Umbilical cord (tissue), 2 donors: ENCODE measurements around the gene ZNF536. TPM values are rescaled to one million over a fixed set of nuclear protein-coding genes. Genes with fewer than 3 reads are reported as not detected.
"Not testable (repeated sequence)": the region's sequence is repeated elsewhere in the genome, so short reads cannot be mapped to it uniquely, and the experiment has no call there.

ENCODE experiments used
- DNase-seq: peaks from one replicate; pipeline ENCODE4 v3.0.0-alpha.2; 2015; ENCODE audit warnings: low spot score
- total RNA-seq: library from RNA; depleted of rRNA; stranded (reverse); fragments of >200 nt; gene quantifications from one replicate; pipeline ENCODE4 v1.2.3, GENCODE V29; 2014; ENCODE audit warnings: low replicate concordance; ENCODE audit not compliant: insufficient read depth

ZNF536 gene
- total RNA-seq, 1 donor from 2014 or later = 4.6 TPM

GRCh38 chr19:30341611-30342201 is 30.5 kb upstream of the ZNF536 start:
- no peak for DNase-seq

GRCh38 chr19:30342901-30343300 is 29.3 kb upstream of the ZNF536 start:
- DNase-seq = no peak

- DNase-seq = no peak
Observed at GRCh38 chr19:30344446-30345425, 27.4 kb upstream of the ZNF536 start.

- no peak for DNase-seq
Observed at GRCh38 chr19:30345686-30346085, 26.5 kb upstream of the ZNF536 start.

GRCh38 chr19:30346468-30346867 is 25.7 kb upstream of the ZNF536 start:
- DNase-seq = not testable (repeated sequence)

DNA sequence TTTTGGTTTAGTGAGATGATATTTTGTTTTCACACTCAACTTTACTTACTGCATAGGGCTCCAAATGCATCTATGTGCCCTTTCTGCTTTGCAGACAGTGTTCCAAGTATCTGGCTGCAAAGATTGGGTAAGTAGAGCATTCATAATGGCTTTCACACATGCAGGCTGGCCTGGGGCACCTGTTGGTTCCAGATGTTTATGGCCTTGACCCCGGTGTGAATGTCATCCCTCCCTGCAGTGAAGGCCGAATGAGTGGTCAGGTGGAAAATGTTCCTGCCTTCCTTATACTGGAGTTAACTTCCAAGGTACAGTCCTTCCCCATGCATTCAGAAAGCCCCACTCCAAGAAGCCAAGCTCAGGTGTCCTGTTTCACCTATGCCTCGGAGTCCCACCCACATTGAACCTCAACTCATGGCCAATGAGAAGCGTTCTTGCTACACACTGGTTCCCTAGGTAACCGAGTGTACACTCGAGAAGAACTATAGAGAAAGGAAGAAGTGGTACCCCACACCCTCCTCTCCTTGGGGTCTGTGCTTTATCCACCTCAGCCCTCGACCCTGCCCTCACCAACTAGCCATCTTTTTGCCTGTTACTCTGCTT is 23.0 kb upstream of the ZNF536 start:
- DNase-seq = no peak

DNA sequence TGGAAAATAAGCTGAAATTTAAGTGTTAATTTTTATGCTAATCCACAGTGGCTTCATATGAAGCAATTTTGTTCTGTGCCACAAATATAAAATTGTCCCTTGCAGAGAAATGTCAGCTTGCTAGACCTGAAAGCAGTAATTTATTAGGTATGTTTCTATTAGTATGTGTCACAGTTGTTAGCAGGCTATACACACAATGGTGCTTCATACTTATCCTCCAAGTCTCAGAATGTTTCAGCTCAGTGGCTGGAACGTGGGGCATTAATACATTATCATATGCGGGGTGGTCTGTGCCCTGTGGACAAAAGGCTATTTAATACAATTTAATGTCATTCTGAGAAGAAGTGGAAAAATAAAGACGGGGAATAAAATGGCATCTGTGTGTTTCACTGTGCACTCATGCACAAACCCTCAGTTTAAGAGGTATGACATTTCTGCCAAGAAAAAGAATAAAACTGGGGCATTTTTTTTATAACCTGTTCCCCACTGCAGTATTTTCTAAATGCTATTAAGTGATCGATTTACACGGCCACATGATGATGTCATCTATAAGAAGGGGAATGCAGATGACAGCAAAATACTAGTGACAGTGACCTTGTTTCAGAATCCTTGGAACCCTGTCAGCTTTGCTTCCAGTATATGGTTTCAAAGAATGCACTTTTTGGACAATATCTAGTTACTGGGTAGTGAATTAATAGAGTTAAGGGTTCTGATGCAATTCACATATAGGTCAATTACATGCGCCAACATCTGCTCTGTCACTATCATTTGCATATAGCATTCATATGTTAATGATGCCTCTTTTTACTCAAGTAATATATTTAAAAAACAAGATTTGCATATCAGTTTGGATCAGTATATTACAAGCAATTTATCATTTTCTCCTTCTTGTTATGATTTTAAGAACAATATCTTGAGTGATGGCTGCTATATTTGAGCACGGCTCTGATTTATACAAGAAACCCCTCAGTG is 21.2 kb upstream of the ZNF536 start:
- no peak for DNase-seq

- no peak for DNase-seq
Observed at GRCh38 chr19:30351774-30352173, 20.4 kb upstream of the ZNF536 start.

DNA sequence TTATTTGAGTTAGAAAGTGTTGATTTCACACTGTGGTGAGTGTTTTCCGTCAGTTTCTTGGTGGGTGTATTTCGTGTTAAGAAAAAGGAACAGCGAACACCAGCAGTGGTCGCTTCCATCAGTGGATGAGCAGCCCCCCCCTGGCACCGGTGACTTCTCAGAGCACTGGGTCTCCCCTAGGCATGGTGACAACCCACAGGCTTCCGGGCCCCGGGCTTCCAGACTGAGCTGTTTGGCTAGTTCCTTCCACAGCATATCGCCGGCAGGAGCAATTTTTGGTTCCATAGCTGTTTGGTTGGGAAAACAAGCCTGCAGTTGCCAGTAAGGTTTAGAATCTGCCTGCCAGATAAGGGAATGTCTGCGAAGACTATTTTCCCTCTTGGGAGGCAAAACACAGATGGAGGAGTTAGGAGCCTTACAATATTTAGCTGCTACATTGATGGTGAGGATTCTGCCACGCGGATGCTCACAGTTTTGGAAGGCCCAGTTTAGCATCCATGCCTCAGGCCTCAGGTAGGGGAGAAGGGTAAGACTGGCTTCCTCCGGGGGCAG is 18.7 kb upstream of the ZNF536 start:
- no peak for DNase-seq

GRCh38 chr19:30355586-30355985 is 16.6 kb upstream of the ZNF536 start:
- DNase-seq = no peak

DNA sequence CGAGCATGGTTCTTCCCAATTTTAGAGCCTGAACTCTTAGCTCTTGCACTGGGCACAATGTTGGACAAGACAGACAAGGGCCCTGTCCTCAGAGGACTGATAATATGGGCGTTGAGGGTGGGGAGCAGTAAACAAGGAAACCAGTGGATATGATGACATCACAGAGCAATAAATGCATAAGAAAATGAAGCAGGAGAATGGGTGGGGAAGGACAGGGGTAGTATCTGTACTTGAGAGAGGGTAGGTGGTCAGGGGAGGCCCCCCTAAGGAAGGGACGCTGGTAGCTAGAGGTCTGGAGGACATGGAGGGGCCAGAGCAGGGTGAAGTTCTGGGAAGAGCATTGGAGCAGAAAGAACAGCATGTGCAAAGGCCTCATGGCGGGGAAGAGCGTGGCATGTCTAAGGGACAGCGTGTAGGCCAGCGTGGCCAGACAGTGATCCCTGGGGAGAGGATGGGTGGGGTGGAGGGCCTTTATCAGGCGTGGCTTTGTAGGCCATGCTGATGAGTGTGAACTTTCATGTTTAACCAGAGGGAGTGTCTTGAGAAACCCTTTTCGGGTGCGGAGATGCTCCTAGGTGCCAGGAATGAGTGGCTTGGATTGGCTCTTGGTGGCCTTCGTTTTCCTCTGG is 15.1 kb upstream of the ZNF536 start:
- DNase-seq = no peak

DNA sequence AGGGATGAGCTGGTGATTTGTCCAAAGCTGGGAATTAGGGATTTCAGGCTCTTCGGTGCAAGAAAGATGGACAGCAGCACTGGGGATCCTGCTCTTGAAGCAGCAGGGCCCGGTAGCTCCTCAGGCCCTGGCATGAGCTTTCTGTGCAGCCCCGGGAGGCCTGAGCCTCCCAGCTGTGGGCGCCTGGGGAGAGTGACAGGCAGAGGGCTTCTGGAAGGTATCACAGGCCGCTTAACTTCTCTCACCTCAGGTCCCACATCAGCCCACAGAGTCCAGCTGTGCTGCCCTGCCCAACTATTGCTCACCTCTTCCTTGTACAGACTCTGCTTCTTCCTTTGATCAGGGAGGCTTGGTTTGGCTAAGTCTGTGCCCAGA is 14.6 kb upstream of the ZNF536 start:
- no peak for DNase-seq

DNA sequence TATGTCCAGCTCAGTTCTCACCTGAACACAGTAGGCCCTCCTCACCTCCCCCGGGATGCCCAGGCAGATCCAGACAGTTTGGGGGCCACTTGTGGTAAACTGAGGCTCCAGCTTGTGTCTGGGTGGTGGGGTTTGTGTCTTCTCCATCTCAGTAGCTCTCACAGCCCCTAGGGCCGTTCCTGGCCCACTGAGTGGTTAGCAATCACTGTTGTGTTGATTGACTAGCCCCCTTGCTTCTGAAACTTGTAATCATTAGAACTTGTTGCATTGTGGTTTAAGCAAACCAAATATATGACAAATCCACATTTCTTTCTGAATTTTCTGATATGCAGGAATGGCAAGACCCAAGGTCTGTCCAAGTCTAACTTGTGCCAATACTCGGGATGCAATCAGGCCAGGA is 13.9 kb upstream of the ZNF536 start:
- DNase-seq = no peak

GRCh38 chr19:30358821-30359580 is 13.2 kb upstream of the ZNF536 start:
- DNase-seq = no peak

DNA sequence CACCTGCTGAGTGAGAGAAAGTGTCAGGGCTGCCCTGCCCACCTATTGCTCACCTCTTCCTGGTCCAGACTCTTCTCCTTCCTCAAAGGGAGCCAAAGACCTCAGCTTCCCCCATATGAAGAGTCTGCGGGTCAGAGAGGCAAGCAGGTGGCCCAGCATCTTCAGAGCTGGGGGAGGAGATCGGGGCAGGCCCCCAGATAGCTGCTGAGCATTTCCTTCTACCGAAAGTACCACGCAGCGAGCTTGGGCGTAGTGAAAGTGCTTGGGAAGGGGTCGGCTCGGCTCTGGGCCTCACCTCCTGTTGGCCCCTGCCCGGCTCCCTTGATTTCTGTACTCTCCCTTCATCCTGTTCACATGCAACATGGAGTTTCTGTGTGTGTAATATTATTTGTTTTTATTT is 12.2 kb upstream of the ZNF536 start:
- DNase-seq = no peak

GRCh38 chr19:30360376-30361106 is 11.6 kb upstream of the ZNF536 start:
- DNase-seq = peak; percentile 5

DNA sequence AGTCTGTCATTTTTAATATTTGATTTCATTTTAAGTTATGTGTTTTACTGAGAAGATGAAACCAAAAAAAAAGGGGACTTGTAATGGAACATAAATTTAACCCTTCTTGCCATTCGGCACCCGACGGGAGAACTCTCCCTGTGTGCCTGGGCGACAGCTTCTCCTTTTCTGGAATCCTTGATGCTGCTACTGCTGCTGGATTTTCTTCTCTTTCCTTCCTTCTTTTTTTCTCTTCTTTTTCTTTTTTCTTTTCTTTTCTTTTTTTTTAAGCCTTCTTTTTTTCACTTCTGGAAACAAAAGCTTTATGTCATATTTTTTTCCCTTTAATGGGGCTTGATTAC is 11.1 kb upstream of the ZNF536 start:
- DNase-seq = no peak

DNA sequence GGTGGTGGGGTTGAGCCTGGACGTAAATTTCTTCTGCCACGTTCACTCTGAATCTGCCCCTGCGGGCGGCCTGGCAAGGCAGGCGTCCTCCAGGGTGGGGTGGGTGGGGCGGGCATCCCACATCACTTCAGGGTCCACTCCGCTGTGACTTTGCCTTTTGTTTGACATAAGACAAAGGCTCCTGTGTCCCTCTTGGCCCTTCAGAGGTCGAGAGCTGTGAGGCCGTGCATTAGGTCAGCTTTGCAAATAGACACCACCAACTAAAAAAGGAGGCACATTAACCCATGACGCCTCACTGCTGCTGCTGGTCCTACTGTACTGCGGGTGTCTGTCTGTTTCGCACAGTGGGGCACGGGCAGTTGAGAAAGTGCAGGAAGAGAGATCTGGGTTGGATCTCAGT is 10.5 kb upstream of the ZNF536 start:
- no peak for DNase-seq

DNA sequence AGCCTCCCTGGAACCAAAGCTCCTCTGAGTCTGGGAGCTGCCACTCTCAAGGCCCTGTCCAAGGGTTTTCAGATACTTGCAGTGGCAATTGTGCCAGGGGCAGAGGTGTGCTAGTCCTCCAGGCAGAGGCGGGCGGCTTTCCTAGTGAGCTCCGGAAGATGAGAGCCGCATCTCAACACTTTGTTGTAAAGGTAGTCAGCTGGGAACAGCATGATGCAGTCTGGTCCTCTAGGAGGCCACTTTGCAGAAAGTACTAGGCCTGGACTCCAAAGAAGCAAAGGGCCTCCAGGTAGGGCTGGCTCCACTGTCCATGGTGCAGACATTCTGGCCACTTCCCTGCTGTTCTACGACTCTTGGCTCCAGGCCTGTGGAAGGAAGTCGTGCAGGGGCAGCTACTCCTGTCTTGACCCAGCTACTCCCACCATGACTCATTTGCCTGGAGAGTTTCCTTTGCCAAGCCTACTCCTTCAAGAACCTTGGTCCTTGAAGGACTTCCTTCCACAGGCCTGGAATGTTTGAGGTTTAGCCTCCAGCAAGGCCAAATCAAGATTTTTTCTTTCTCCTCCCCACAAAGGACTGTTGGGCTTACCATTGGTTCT is 9.9 kb upstream of the ZNF536 start:
- DNase-seq = no peak
